Heart right ventricle (tissue), 16 donors: ENCODE results near the gene RMI2. TPM values are rescaled to one million over a fixed set of nuclear protein-coding genes. Genes with fewer than 3 reads are reported as not detected.
A peak's percentile ranks its signal among the peaks of the same experiment; 100 is the strongest.

ENCODE experiments used
- ATAC-seq, 8 donors: fragments of 200-7000 bp; cut with Tn5 transposase; one replicate each; pipeline ENCODE4 v1.9.1; 2020; ENCODE audit warnings: mild to moderate bottlenecking in 8 of 8, moderate library complexity in 8 of 8, moderate number of reproducible peaks in 1 of 8
- DNase-seq, 2 donors: peaks; one replicate each; pipeline ENCODE4 v3.0.0-alpha.2; 2020
- H3K27ac ChIP-seq, 10 donors: fragments of 200-600 bp; sonication (generic) in 2 of 10; one replicate each; pipeline versions ENCODE4 v1.5.0 to v1.8.0; 2020 to 2022; ENCODE audit warnings: mild to moderate bottlenecking in 3 of 10
- H3K27me3 ChIP-seq, 7 donors: fragments of 200-600 bp; one replicate each; pipeline ENCODE4 v1.8.0; 2021 to 2022; ENCODE audit warnings: mild to moderate bottlenecking in 2 of 7
- H3K36me3 ChIP-seq, 9 donors: fragments of 200-600 bp; sonication (generic) in 1 of 9; one replicate each; pipeline versions ENCODE4 v1.5.0 to v1.8.0; 2020 to 2022; ENCODE audit warnings: mild to moderate bottlenecking in 2 of 9
- H3K4me1 ChIP-seq, 9 donors: fragments of 200-600 bp; sonication (generic) in 1 of 9; one replicate each; pipeline versions ENCODE4 v1.5.0 to v1.8.0; 2020 to 2022; ENCODE audit warnings: mild to moderate bottlenecking in 4 of 9
- H3K4me3 ChIP-seq, 10 donors: fragments of 200-600 bp; sonication (generic) in 2 of 10; one replicate each; pipeline versions ENCODE4 v1.5.0 to v1.8.0; 2020 to 2022; ENCODE audit warnings: mild to moderate bottlenecking in 7 of 10, moderate library complexity in 2 of 10
- H3K9me3 ChIP-seq, 11 donors: fragments of 200-600 bp in 10 of 11; sonication (generic) in 2 of 11; one replicate each; pipeline versions ENCODE4 v1.5.0 to v1.8.0; 2013 to 2022; ENCODE audit warnings: mild to moderate bottlenecking in 2 of 11, control low read depth in 1 of 11, moderate library complexity in 1 of 11
- CTCF ChIP-seq, 9 donors: fragments of 200-600 bp; sonication (generic) in 2 of 9; IDR thresholded peaks; one replicate each; pipeline versions ENCODE4 v1.5.0 to v1.8.0; 2021 to 2022; ENCODE audit warnings: antibody characterized with exemption in 9 of 9, mild to moderate bottlenecking in 5 of 9, moderate library complexity in 1 of 9
- WGBS, 2 donors: extraction: QIAGEN DNeasy Blood & Tissue Kit; methylation state at CpG; one replicate each; pipeline ENCODE4 v1.1.7; 2013; ENCODE audit warnings: inconsistent platforms in 1 of 2; 5-methylcytosine and 5-hydroxymethylcytosine counted together
- intact Hi-C, 10 donors: fragments of 100-400 bp; cut with DNase I; formaldehyde crosslinking; loops; one replicate each; pipeline versions ENCODE4 v1.11.1 to v1.14.2; 2022
- polyA plus RNA-seq, 2 donors: library from polyadenylated mRNA; stranded (reverse); fragments of 200-250 nt; gene quantifications; one replicate each; pipeline ENCODE4 v1.2.3, GENCODE V29; 2013
- total RNA-seq, 10 donors: library from RNA; stranded (reverse); fragmentation: NEBNext Ultra II Directional in 3 of 10; extraction: Animal tissue kit (Norgen Biotek cat#: 25700) in 3 of 10; gene quantifications; one replicate each; pipeline versions ENCODE4 v1.2.1 to v1.2.4, GENCODE V29; 2021 to 2023
- donor health status: Arrhythmogenic right ventricular cardiomyopathy.
- donor health status: ischemic (EF 13 %, LVEDD 7.1; RV severe dilation, severe dysfunction).
- donor health status: healthy with polysubstance abuse.
- donor health status: DM: no; HTN: yes; CAD: no.
- donor health status: DM: no; HTN: no; CAD: no.
- donor health status: ischemic (EF 25% LVEDD 6.9; RV normal size, moderate dysfunction).
- donor health status: ischemic (EF 25% LVEDD 5.7; RV mildly dilated, moderate dysfunction).
- donor health status: healthy.
- donor health status: DM: yes; HTN: yes; CAD: no.
- donor health status: Ischemic cardiomyopathy.
- donor health status: ischemic (EF 35%, LVEDD 5.7; RV mildly dilated, moderate dysfunction).
- donor health status: nonischemic (EF 11% LVEDD 7.7; RV severe dilation, severe dysfunction).
- donor health status: DM: yes; HTN: yes; CAD: no.
- donor health status: PGD.
- donor health status: ischemic (EF 29% LVEDD 5.4; RV normal size, mild dysfunction).
- donor health status: nonischemic (EF 23%, LVEDD 6.1; RV moderate dilation, normal function).

The RMI2 gene
- total and polyA plus RNA-seq, 12 donors, result 0.22 to 3.8 (median 1.1) TPM

DNA sequence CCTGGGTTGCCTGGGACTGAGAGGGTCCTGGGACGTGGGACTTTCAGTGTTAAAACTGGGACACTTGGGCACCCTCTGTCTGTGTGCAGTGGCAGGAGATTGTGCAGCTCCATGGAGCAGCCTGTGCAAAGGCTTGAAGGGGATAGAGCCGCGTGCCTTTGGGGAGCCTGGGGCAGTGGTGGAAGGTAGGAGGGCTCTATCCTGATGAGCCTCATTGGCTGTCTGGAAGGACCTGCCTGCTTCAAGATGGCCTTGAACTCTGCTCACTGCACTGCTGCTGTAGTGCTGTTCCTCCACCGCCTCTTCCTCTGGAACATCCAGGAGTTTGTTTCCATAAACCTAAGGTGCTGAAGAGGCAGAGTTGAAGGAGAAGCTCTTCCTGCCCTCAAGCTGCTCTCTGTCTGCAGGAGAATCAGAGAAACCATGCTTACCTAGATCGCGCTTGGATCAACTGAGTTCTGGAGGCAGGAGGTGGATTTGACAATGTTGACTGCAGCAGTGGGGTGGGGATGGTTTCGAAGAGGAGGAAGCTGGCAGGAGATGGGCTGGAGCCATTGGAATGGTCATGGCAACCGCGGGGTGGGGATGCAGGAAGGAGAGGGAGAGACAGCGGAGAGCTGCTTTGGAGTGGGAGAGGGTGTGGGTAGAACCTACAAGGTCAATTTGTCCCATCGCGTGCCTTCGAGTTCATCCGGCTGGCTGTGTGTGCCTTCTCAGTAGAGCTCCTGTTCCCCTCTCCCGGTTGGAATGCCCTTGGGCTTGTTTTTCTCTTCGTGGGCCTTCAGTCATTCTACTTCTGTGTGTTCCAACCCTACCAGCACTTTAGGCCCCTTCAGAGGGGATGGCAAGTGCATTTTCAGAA lies 3.7 kb downstream of the RMI2 start:
- H3K4me3 ChIP-seq, result no peak overlapping the region
- no peaks in the 10 kb centered on the region for H3K36me3 ChIP-seq
- TF ChIP-seq CTCF (IDR thresholded peaks at IDR 0.05), result no peak
- H3K27me3 ChIP-seq, result no peaks in the 10 kb centered on the region
- ATAC-seq, result no peak
- WGBS, 2 donors, result 82 to 91% methylated on average over 16 of the region's 16 CpGs
- H3K4me1 ChIP-seq, result peaks cover 3 to 52% (median 23%) of the 10 kb centered on the region in 9 donors
- DNase-seq, result no peak
- intact Hi-C loops, result no loop called here
- H3K9me3 ChIP-seq, result no peaks in the 10 kb centered on the region
- peak overlapping the region in 3 of 10 donors; percentile 50 to 74 (median 55) for H3K27ac ChIP-seq

DNA sequence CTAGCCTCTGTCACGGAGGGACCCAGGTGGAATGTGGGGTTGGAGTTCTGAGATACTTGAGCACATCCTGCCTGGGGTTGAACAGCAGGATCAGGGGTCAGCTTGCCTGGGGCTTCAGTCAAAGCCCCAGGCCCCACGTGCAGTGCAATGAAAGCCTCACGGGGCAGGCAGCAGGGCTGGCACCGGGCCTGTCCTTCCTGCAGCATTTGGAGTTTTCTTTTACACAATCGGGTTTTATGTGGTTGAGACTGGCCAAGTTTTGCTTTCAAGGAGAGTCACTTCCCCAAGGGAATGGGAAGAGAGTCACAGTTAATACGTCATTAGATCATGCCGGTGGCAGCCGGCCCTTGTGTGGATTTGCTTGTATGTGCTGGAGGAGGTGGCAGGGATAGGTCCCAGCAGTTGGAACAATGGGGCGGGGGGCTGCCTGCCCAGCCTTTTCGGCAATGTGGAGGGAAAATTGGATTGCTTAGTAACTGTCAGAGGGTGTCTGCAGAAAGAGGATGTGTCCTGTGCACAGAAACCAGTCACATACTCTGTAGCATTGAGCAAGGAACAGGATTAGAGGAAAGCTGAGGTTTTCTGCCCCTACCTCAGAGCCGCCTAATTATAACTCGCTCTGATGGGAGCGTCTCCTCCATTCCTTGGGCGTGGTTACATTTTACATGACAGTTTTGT lies 4.5 kb downstream of the RMI2 start:
- ATAC-seq (peak in 7 of 8 donors; percentile 37 to 78 (median 59)), DNase-seq (peak; percentile 54 to 56)
- 40 to 46% methylated on average over 14 of the region's 14 CpGs for WGBS, 2 donors
- H3K9me3 ChIP-seq, result no peaks in the 10 kb centered on the region
- intact Hi-C loops, result loop anchor here in 4 of 10 donors (2.0 to 10.0 kb wide), 5 partner anchors 85 to 385 kb away; partner anchors contain the start of genes SOCS1 (in 1 of the 4) and TNP2 (in 1 of the 4)
- no peak overlapping the region for H3K4me3 ChIP-seq
- peaks cover 0 to 55% (median 19%) of the 10 kb centered on the region in 9 donors for H3K4me1 ChIP-seq
- H3K27me3 ChIP-seq, result no peaks in the 10 kb centered on the region
- H3K36me3 ChIP-seq, result no peaks in the 10 kb centered on the region
- H3K27ac ChIP-seq, result peak overlapping the region in 4 of 10 donors; percentile 35 to 74 (median 52)
- no peak for TF ChIP-seq CTCF (IDR thresholded peaks at IDR 0.05)

GRCh38 chr16:11350519-11350918 lies 5.3 kb downstream of the RMI2 start:
- H3K27ac ChIP-seq, result peak overlapping the region in 2 of 10 donors; percentile 35 to 74

More at GRCh38 chr16:11350519-11350918, 5.3 kb downstream of the RMI2 start:
- Histone ChIP-seq H3K9me3 (no peaks in the 10 kb centered on the region), H3K36me3 (no peaks in the 10 kb centered on the region), H3K4me1 (peaks cover 0 to 60% (median 23%) of the 10 kb centered on the region in 9 donors), H3K4me3 (no peak overlapping the region), H3K27me3 (no peaks in the 10 kb centered on the region)
- TF ChIP-seq CTCF (IDR thresholded peaks at IDR 0.05), result no peak
- ATAC-seq, result no peak
- WGBS, 2 donors, result 68 to 69% methylated on average over 5 of the region's 5 CpGs
- DNase-seq, result no peak
- intact Hi-C loops, result loop anchor here in 4 of 10 donors (2.0 to 10.0 kb wide), 5 partner anchors 86 to 386 kb away; partner anchors contain the start of genes SOCS1 (in 1 of the 4) and TNP2 (in 1 of the 4)
